Stimulated activated CD4-positive, alpha-beta T cell treated with anti-CD3 and anti-CD28 coated beads, Interleukin-12 subunit alpha, Interleukin-12 subunit beta, amount 100 ng/mL, for 48 hours (primary cell): ENCODE measurements around the gene EVL.

ENCODE experiments used
- DNase-seq, 3 donors: peaks; one replicate each; pipeline ENCODE4 v3.0.0-alpha.2; 2020; ENCODE audit warnings: low read depth in 2 of 3, low spot score in 1 of 3

EVL gene

GRCh38 chr14:100037353-100037752, 27.9 kb upstream of the EVL start:
- no peak for DNase-seq

- no peak for DNase-seq
These were observed 27.2 kb upstream of the EVL start for GRCh38 chr14:100038065-100038464.

GRCh38 chr14:100039903-100040302, 25.3 kb upstream of the EVL start:
- no peak for DNase-seq

GRCh38 chr14:100041271-100041670, 24.0 kb upstream of the EVL start:
- DNase-seq, result no peak

GRCh38 chr14:100042286-100042685, 22.9 kb upstream of the EVL start:
- DNase-seq, result no peak

- no peak for DNase-seq
These were observed 19.4 kb upstream of the EVL start for GRCh38 chr14:100045642-100046344.

GRCh38 chr14:100047600-100047999, 17.6 kb upstream of the EVL start:
- DNase-seq, result no peak

GRCh38 chr14:100048786-100049185, 16.4 kb upstream of the EVL start:
- DNase-seq, result no peak

GRCh38 chr14:100049220-100049619, 16.0 kb upstream of the EVL start:
- DNase-seq, result no peak

GRCh38 chr14:100051103-100051502, 14.1 kb upstream of the EVL start:
- DNase-seq, result no peak

GRCh38 chr14:100051543-100051942, 13.7 kb upstream of the EVL start:
- DNase-seq, result no peak

- DNase-seq, result no peak
These were observed 12.4 kb upstream of the EVL start for GRCh38 chr14:100052819-100053218.

GRCh38 chr14:100054316-100055075, 10.7 kb upstream of the EVL start:
- no peak for DNase-seq

- no peak for DNase-seq
These were observed 8.8 kb upstream of the EVL start for GRCh38 chr14:100056431-100056830.

- no peak for DNase-seq
These were observed 8.0 kb upstream of the EVL start for GRCh38 chr14:100056964-100057795.

GRCh38 chr14:100058777-100059437, 6.3 kb upstream of the EVL start:
- DNase-seq, result no peak

- DNase-seq, result no peak
These were observed 5.8 kb upstream of the EVL start for GRCh38 chr14:100059438-100059781.

GRCh38 chr14:100060760-100061159, 4.5 kb upstream of the EVL start:
- no peak for DNase-seq

GRCh38 chr14:100062590-100062989, 2.6 kb upstream of the EVL start:
- DNase-seq, result no peak

- no peak for DNase-seq
These were observed 1.8 kb upstream of the EVL start for GRCh38 chr14:100063314-100063941.
